Bronchus fibroblast of lung (primary cell): ENCODE results near the gene NAT9. TPM values are rescaled to one million over a fixed set of nuclear protein-coding genes. Genes with fewer than 3 reads are reported as not detected.

Experiments
- total RNA-seq: library from RNA; depleted of rRNA; stranded (reverse); fragments of >200 nt; gene quantifications from 2 replicates; pipeline ENCODE4 v1.2.3, GENCODE V29; 2015

The NAT9 gene, protein sequence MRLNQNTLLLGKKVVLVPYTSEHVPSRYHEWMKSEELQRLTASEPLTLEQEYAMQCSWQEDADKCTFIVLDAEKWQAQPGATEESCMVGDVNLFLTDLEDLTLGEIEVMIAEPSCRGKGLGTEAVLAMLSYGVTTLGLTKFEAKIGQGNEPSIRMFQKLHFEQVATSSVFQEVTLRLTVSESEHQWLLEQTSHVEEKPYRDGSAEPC
- total RNA-seq = 23.2 and 24.4 TPM in 2 replicates

GRCh38 chr17:74776044-74776962 is at the start of gene NAT9:
NAT9 (minus strand) TSS chr17:74776345; CDS start chr17:74775698, 647 bp downstream.

DNA sequence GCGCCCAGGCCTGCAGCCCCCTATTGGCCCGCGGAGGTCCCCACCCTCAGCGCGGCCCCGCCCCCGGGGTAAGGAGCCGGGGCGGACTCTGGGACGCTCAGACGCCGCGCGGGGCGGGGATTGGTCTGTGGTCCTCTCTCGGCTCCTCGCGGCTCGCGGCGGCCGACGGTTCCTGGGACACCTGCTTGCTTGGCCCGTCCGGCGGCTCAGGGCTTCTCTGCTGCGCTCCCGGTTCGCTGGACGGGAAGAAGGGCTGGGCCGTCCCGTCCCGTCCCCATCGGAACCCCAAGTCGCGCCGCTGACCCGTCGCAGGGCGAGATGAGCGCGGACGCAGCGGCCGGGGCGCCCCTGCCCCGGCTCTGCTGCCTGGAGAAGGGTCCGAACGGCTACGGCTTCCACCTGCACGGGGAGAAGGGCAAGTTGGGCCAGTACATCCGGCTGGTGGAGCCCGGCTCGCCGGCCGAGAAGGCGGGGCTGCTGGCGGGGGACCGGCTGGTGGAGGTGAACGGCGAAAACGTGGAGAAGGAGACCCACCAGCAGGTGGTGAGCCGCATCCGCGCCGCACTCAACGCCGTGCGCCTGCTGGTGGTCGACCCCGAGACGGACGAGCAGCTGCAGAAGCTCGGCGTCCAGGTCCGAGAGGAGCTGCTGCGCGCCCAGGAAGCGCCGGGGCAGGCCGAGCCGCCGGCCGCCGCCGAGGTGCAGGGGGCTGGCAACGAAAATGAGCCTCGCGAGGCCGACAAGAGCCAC is 27.4 kb downstream of the NAT9 start, which contains the start of gene NHERF1:
TSS of gene NHERF1 (plus strand) at position 100 of the 750 bp plus-strand sequence. CDS start at position 319, 219 bp downstream.

GRCh38 chr17:74736513-74737298 is 39.4 kb downstream of the NAT9 start, which contains the start of gene RAB37:
RAB37 (plus strand) TSS chr17:74737256; CDS start chr17:74737273, 17 bp downstream.

Other genes with a start within 250 kb of the NAT9 start
- not detected in 2 replicates for gene CD300LB, start 244.9 kb downstream of the NAT9 start, total RNA-seq
- gene CD300C, start 230.2 kb downstream of the NAT9 start, total RNA-seq = not detected in 2 replicates
- gene CD300H, start 208.8 kb downstream of the NAT9 start, total RNA-seq = not detected in 2 replicates
- gene CD300LD, start 184.1 kb downstream of the NAT9 start, total RNA-seq = not detected in 2 replicates
- not detected in 2 replicates for gene CD300E, start 152.6 kb downstream of the NAT9 start, total RNA-seq
- gene CD300LF, start 63.4 kb downstream of the NAT9 start, total RNA-seq = not detected in 2 replicates
- 0.67 and 0.89 TPM in 2 replicates for gene RAB37, start 39.1 kb downstream of the NAT9 start, total RNA-seq
- gene NHERF1, start 27.7 kb downstream of the NAT9 start, total RNA-seq = 36.0 and 40.7 TPM in 2 replicates
- not detected in 2 replicates for gene GRIN2C, start 83.5 kb upstream of the NAT9 start, total RNA-seq
- 31.1 and 32.1 TPM in 2 replicates for gene FDXR, start 96.6 kb upstream of the NAT9 start, total RNA-seq
- not detected in 2 replicates for gene FADS6, start 117.3 kb upstream of the NAT9 start, total RNA-seq
- not detected in 2 replicates for gene USH1G, start 146.9 kb upstream of the NAT9 start, total RNA-seq
- gene OTOP2, start 147.9 kb upstream of the NAT9 start, total RNA-seq = not detected in 2 replicates
- gene OTOP3, start 159.6 kb upstream of the NAT9 start, total RNA-seq = not detected in 2 replicates
- gene HID1, start 196.4 kb upstream of the NAT9 start, total RNA-seq = 0.45 and 0.67 TPM in 2 replicates
- 15.8 and 21.5 TPM in 2 replicates for gene CDR2L, start 211.3 kb upstream of the NAT9 start, total RNA-seq
- 95.0 and 112 TPM in 2 replicates for gene MRPL58, start 236.3 kb upstream of the NAT9 start, total RNA-seq